ENCODE results near the gene C10orf90.

C10orf90 gene

DNA sequence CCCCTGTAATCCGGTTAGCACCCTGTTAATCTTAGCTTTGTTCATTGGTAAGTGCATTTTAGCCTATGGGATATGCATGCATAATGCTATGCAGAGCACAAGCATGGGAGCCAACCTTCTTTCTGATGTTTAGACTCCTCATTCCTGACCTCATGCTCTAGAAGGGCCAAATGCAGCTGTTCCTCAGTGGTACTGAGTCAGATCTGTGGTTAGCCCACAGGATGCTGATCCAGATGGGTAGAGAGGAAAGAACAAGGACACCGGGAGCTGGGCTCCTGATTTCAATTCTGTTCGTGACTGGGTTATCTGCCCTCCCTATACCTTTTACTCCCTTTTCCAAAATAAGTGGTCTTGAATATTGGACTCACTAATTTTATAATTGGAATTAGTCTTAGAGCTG is 31.7 kb upstream of the C10orf90 start:
- no peak for DNase-seq (ENCODE audit: extremely low read depth, low read depth)
- TF ChIP-seq, protein P1, sequence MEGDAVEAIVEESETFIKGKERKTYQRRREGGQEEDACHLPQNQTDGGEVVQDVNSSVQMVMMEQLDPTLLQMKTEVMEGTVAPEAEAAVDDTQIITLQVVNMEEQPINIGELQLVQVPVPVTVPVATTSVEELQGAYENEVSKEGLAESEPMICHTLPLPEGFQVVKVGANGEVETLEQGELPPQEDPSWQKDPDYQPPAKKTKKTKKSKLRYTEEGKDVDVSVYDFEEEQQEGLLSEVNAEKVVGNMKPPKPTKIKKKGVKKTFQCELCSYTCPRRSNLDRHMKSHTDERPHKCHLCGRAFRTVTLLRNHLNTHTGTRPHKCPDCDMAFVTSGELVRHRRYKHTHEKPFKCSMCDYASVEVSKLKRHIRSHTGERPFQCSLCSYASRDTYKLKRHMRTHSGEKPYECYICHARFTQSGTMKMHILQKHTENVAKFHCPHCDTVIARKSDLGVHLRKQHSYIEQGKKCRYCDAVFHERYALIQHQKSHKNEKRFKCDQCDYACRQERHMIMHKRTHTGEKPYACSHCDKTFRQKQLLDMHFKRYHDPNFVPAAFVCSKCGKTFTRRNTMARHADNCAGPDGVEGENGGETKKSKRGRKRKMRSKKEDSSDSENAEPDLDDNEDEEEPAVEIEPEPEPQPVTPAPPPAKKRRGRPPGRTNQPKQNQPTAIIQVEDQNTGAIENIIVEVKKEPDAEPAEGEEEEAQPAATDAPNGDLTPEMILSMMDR (IDR thresholded peaks at IDR 0.05; ENCODE audit: low read depth, low read length) = no peak

- DNase-seq (ENCODE audit: extremely low read depth, low read depth) = no peak
- TF ChIP-seq, protein P1 (IDR thresholded peaks at IDR 0.05; ENCODE audit: low read depth, low read length) = no peak
Measured at GRCh38 chr10:126701526-126701925, 31.0 kb upstream of the C10orf90 start.

- DNase-seq (ENCODE audit: extremely low read depth, low read depth) = no peak
- TF ChIP-seq, protein P1 (IDR thresholded peaks at IDR 0.05; ENCODE audit: low read depth, low read length) = no peak
Measured at GRCh38 chr10:126696684-126697083, 26.2 kb upstream of the C10orf90 start.

GRCh38 chr10:126691456-126691855 is 21.0 kb upstream of the C10orf90 start:
- TF ChIP-seq, protein P1 (IDR thresholded peaks at IDR 0.05; ENCODE audit: low read depth, low read length) = no peak
- no peak for DNase-seq (ENCODE audit: extremely low read depth, low read depth)

GRCh38 chr10:126690534-126690933 is 20.0 kb upstream of the C10orf90 start:
- TF ChIP-seq, protein P1 (IDR thresholded peaks at IDR 0.05; ENCODE audit: low read depth, low read length) = no peak
- no peak for DNase-seq (ENCODE audit: extremely low read depth, low read depth)

DNA sequence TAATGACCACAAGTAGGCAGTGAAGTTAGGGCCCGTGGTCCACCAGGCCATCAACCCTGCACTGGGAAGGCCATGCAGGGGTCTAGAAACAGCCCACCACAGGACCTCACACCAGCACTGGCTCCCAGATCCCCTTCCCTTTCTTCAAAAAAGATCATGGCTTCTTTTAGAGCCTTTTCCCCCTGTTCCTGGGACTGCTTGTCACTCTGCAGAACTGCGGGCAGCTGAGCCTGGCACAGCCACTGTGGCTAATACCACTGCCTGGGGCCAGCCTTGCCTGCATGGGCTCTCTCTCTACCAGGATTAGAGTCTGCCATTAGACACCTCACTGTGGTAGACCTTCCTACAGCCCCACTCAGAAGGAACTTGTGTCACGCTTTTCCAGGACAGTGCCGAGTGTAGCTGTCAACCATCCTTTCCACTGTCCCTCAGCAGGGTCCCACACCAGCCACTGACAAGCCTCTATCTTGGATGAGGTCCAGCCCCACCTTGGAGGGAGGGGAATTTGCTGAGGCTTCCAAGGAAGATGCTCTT is 19.0 kb upstream of the C10orf90 start:
- TF ChIP-seq, protein P1 (IDR thresholded peaks at IDR 0.05; ENCODE audit: low read depth, low read length) = no peak
- no peak for DNase-seq (ENCODE audit: extremely low read depth, low read depth)

DNA sequence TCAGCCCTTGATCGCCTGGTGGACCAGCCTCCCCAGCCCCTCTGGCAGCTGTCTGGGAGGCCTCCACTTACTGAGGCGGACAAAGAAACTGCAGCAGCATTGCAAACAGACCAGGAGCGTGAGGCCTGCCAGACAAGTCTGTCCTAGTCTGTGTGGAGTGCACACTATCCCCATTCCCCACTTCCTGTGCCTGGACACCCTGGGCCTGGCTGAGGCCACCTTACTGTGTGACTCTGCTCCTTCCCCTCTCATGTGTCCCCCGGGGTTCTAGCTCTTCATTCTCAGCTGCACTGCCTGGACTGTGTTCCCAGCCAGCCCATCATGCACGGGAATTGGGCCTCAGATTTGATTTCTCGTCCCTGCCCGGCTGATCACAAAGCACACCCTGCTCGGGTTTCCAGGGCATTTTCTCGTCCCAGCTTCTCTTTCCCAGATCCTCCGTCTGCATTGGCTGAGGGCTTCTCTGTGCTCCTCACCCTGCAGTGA is 16.7 kb upstream of the C10orf90 start:
- TF ChIP-seq, protein P1 (IDR thresholded peaks at IDR 0.05; ENCODE audit: low read depth, low read length) = no peak
- DNase-seq (ENCODE audit: extremely low read depth, low read depth) = no peak
